Erythroblast (primary cell): ENCODE results near the gene SLC45A3.

Experiments
- GATA1 ChIP-seq: IDR thresholded peaks from 2 replicates; pipeline ENCODE4 v1.6.1; 2011; ENCODE audit warnings: low read depth, mild to moderate bottlenecking, control low read depth, low read length, moderate library complexity
- POLR2A ChIP-seq: IDR thresholded peaks from 2 replicates; pipeline ENCODE4 v1.6.1; 2011; ENCODE audit warnings: mild to moderate bottlenecking, low read length

DNA sequence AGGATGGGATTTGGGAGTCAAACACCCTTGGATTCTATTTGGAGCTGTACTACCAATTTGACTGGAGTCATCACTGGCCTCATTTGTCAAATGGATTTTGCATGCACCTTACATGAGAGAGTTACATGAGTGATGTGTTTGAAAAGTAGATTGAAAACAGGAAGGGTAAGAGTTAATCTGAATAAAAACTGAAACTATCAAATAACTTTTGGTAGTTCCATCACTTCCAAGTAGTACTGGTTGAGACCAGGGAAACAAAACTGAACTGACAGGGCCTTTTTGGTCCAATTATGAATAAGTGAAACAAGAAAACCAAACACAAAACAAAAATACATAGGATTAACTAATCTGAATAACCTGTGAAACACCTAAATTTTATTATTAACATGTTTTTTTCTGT is 39.5 kb upstream of the SLC45A3 start:
- TF ChIP-seq POLR2A: no peak
- TF ChIP-seq GATA1: no peak
